Transverse colon (tissue), 4 donors: ENCODE data around the gene PCCA. TPM values are rescaled to one million over a fixed set of nuclear protein-coding genes. Genes with fewer than 3 reads are reported as not detected.

Experiments
- DNase-seq: peaks from one replicate; pipeline ENCODE4 v3.0.0-alpha.2; 2019
- H3K27ac ChIP-seq, 4 donors: fragments of 200-600 bp; sonication (generic); 2 replicates each; pipeline ENCODE4 v1.5.1; 2016 to 2018; ENCODE audit warnings: inconsistent platforms in 4 of 4
- H3K27me3 ChIP-seq: fragments of 200-600 bp; sonication (generic); 2 replicates; pipeline ENCODE4 v1.5.1; 2017; ENCODE audit warnings: inconsistent platforms
- H3K36me3 ChIP-seq, 4 donors: fragments of 200-600 bp; sonication (generic); 2 replicates each; pipeline ENCODE4 v1.5.1; 2017 to 2019; ENCODE audit warnings: inconsistent platforms in 4 of 4
- H3K4me1 ChIP-seq, 4 donors: fragments of 200-600 bp; sonication (generic); 2 replicates each; pipeline ENCODE4 v1.5.1; 2017 to 2020; ENCODE audit warnings: inconsistent platforms in 4 of 4
- H3K4me3 ChIP-seq, 4 donors: fragments of 200-600 bp; sonication (generic); 1 replicate in 1 of 4; 2 replicates in 3 of 4; pipeline versions ENCODE4 v1.5.1 to v1.6.1; 2017 to 2019; ENCODE audit warnings: inconsistent platforms in 4 of 4
- H3K9me3 ChIP-seq, 2 donors: fragments of 200-600 bp; sonication (generic); 2 replicates each; pipeline ENCODE4 v1.5.1; 2017 to 2019; ENCODE audit warnings: inconsistent platforms in 2 of 2
- EP300 ChIP-seq: sonication (generic); formaldehyde crosslinking; IDR thresholded peaks from one replicate; pipeline ENCODE4 v1.6.1; 2017; ENCODE audit warnings: antibody characterized with exemption, low read depth
- POLR2A ChIP-seq: fragments of 450-650 bp; IDR thresholded peaks from one replicate; pipeline ENCODE4 v1.6.1; 2016; ENCODE audit warnings: antibody characterized with exemption, mild to moderate bottlenecking, moderate library complexity
- POLR2AphosphoS5 ChIP-seq, 3 donors: sonication (generic); formaldehyde crosslinking; IDR thresholded peaks; one replicate each; pipeline ENCODE4 v1.6.1; 2016; ENCODE audit warnings: antibody characterized with exemption in 3 of 3
- WGBS, 2 donors: methylation state at CpG; one replicate each; pipeline ENCODE4 v1.1.5; 2018; ENCODE audit warnings: low coverage in 1 of 2; 5-methylcytosine and 5-hydroxymethylcytosine counted together
- in situ Hi-C, 4 donors: fragments of 200-750 bp; cut with MboI; loops; one replicate each; pipeline versions ENCODE4 v1.15.0 to v1.15.1; 2017; ENCODE audit warnings: low sequenced_read_pairs in 3 of 4, low pct_ligation_motif_present in 1 of 4, low pct_unique_long_range_greater_than_20kb in 1 of 4
- intact Hi-C: fragments of 100-400 bp; cut with DNase I; formaldehyde crosslinking; loops from one replicate; pipeline ENCODE4 v1.15.1; 2023; ENCODE audit warnings: low total_unique reads
- total RNA-seq, 4 donors: library from RNA; depleted of rRNA; stranded (reverse); fragments of >200 nt; gene quantifications; one replicate each; pipeline ENCODE4 v1.1.0, GENCODE V29; 2016
- TF ChIP-seq, protein P1 (sequence below), 5 experiments: fragments of 200-600 bp in 3 of 5; fragments of 450-650 bp in 2 of 5; sonication (generic) in 3 of 5; IDR thresholded peaks; 1 replicate in 2 of 5; 2 replicates in 3 of 5; pipeline ENCODE4 v1.5.1; 2016 to 2017; ENCODE audit warnings: antibody characterized with exemption in 5 of 5, inconsistent platforms in 3 of 5, mild to moderate bottlenecking in 2 of 5, moderate library complexity in 1 of 5

The PCCA gene
- total RNA-seq, 4 donors from 2014 or later: 13.1 to 87.8 (median 74.6) TPM

DNA sequence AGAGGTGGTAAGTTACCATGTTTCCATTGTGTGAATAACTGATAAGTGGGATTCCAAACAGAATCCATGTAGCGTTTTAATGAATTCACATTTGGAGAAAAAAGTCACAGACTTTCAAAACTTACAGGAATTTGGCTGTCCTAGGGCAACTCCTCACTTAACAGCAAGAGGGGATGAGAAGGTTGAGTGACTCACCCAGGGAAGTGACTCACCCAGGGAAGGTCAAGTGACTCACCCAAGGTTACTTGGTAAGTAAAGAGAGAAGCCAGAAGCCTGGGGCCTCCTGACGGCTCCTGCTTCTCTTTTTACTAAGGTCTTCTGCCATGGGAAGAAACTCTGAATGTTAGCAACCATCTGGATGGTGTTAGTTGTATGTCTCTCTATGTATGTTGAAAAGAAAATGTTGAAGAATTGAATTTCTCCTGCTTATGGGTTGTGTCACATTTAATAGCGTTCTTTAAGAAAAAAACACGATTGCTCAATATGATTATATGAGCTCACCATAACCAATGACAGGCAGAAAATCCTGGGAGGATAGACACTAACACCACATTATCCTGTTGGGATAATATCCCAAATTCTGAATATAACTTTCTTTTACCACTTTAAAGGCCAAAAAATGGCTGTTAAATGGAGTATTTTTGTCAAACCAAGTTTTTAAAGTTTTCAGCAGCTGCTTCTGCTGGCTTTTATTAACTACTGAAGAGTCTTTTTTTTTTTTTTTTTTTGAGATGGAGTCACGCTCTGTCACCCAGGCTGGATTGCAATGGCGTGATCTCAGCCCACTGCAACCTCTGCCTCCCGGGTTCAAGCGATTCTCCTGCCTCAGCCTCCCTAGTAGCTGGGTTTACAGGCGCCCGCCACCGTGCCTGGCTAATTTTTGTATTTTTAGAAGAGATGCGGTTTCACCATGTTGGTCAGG is 304.1 kb downstream of the PCCA start:
- in situ Hi-C loops: no loop called here
- H3K9me3 ChIP-seq: no peaks in the 10 kb centered on the region
- DNase-seq: peak; percentile 75
- H3K4me1 ChIP-seq: peaks cover 0 to 35% (median 0%) of the 10 kb centered on the region in 4 donors
- no peaks in the 10 kb centered on the region for H3K27me3 ChIP-seq
- intact Hi-C loops: no loop called here
- H3K36me3 ChIP-seq: no peaks in the 10 kb centered on the region
- H3K4me3 ChIP-seq: no peak overlapping the region
- WGBS, 2 donors: 61 to 84% methylated on average over 4 to 12 of the region's 12 CpGs
- H3K27ac ChIP-seq: peak overlapping the region; percentile 46 to 65 (median 58)
- TF ChIP-seq, protein P1, sequence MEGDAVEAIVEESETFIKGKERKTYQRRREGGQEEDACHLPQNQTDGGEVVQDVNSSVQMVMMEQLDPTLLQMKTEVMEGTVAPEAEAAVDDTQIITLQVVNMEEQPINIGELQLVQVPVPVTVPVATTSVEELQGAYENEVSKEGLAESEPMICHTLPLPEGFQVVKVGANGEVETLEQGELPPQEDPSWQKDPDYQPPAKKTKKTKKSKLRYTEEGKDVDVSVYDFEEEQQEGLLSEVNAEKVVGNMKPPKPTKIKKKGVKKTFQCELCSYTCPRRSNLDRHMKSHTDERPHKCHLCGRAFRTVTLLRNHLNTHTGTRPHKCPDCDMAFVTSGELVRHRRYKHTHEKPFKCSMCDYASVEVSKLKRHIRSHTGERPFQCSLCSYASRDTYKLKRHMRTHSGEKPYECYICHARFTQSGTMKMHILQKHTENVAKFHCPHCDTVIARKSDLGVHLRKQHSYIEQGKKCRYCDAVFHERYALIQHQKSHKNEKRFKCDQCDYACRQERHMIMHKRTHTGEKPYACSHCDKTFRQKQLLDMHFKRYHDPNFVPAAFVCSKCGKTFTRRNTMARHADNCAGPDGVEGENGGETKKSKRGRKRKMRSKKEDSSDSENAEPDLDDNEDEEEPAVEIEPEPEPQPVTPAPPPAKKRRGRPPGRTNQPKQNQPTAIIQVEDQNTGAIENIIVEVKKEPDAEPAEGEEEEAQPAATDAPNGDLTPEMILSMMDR (IDR thresholded peaks at IDR 0.05): no peak
- peak in 2 of 3 donors; percentile 64 to 76 for TF ChIP-seq POLR2AphosphoS5 (IDR thresholded peaks at IDR 0.05)

DNA sequence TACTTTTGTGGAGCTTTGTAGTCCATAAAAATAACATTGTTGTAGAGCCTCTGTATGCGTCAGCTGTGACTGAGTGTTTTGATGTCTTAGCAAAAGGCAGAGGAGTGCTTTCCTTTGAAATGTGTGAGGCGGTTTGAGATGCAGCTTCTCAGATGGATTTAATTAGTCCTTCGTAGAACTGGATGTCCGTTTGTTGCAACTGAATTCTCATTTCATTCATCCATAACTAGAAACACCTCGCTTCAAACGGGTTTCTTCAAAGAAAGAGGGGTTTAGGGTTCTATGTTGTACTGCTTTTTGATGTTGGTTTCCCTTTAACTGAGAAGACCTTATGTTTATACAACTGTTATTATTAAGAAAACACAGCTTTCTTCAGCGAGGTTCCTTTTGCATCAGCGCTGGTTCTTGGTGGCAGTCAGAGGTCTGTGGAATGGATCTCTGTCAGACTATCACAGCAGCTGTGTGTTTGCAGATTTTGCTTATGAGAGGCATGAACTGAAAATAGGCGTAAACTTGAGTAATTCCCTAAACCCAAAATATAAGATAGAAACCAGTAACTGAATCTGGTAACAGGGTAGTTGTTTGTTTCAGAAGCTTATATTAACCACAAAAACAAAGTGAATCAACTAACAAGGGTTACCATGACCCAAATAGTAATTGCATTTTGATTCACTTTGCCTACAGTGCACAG is 305.3 kb downstream of the PCCA start:
- intact Hi-C loops (no loop called here), in situ Hi-C loops (no loop called here)
- no peak for DNase-seq
- Histone ChIP-seq H3K4me1 (peaks cover 0 to 35% (median 0%) of the 10 kb centered on the region in 4 donors), H3K27ac (peak overlapping the region; percentile 6 to 64 (median 49)), H3K9me3 (no peaks in the 10 kb centered on the region), H3K36me3 (no peaks in the 10 kb centered on the region), H3K4me3 (no peak overlapping the region), H3K27me3 (no peaks in the 10 kb centered on the region)
- whole genome bisulfite sequencing, 2 donors: 63 to 75% methylated on average over 8 to 9 of the region's 9 CpGs
- TF ChIP-seq, protein P1 (IDR thresholded peaks at IDR 0.05): no peak
- no peak for TF ChIP-seq POLR2A
- TF ChIP-seq POLR2AphosphoS5 (IDR thresholded peaks at IDR 0.05): no peak
- no peak for TF ChIP-seq EP300

DNA sequence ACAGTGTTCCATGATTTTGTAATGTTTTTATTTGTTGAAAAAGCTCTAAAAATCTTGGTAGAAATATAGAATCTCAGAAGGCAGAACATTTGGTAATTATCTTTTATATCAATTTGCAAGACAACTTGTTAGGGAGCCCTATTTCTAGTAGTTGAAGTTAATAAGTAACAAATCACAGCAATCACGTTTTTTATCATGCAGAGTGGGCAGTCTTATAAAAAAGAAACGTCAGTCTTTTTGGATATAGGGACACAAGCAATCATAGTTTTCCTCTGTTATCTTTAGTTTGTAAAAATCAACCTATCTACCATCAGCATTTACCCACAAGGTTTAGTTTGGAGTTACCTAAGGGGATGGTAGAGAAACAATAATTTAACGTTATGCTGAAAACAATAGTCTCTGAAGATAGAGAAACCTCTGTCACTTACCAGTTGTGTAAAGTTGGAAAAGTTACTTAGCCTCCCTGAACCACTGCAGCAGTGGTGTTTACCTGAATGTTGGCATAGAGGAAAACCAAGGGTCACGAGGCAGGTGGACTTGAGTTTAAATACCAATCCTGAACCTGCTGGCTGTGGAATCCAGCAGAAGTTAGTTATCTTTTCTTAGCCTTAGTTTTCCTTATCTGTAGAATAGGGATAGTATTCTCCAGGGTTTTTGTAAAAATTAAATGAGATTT is 306.9 kb downstream of the PCCA start:
- DNase-seq: no peak
- Histone ChIP-seq H3K4me1 (peaks cover 0 to 35% (median 0%) of the 10 kb centered on the region in 4 donors), H3K4me3 (no peak overlapping the region), H3K9me3 (no peaks in the 10 kb centered on the region), H3K36me3 (no peaks in the 10 kb centered on the region), H3K27ac (no peak overlapping the region), H3K27me3 (no peaks in the 10 kb centered on the region)
- TF ChIP-seq EP300 (no peak), POLR2AphosphoS5 (IDR thresholded peaks at IDR 0.05) (no peak), POLR2A (no peak)
- TF ChIP-seq, protein P1 (IDR thresholded peaks at IDR 0.05): no peak
- 62 to 71% methylated on average over 4 of the region's 4 CpGs for WGBS, 2 donors
- intact Hi-C loops: no loop called here
- in situ Hi-C loops: no loop called here

DNA sequence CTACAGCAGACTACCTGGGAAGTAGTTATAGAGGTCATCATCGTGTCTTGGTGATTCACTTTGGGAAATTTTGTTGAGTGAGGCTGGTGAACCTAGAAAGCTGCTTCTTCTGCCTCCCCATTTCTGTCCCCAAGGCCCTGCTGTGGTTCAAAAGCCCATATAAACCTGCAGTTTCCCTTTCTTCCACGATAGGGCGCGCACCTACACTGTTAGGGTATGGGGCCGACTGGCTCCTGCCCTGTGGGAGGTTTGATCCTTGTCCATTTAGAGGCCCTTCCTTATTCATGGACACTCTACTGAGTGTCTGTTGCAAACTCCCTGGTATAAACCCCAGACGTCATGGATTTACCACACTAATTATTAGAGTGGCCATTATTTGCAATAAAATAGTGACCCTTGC is 307.9 kb downstream of the PCCA start:
- Histone ChIP-seq H3K27ac (no peak overlapping the region), H3K36me3 (no peaks in the 10 kb centered on the region), H3K4me1 (peaks cover 0 to 34% (median 0%) of the 10 kb centered on the region in 4 donors), H3K27me3 (no peaks in the 10 kb centered on the region), H3K9me3 (no peaks in the 10 kb centered on the region), H3K4me3 (no peak overlapping the region)
- DNase-seq: no peak
- 88% methylated on average over 1 to 6 of the region's 6 CpGs for WGBS, 2 donors
- no peak for TF ChIP-seq EP300
- TF ChIP-seq POLR2A: no peak
- no peak for TF ChIP-seq POLR2AphosphoS5 (IDR thresholded peaks at IDR 0.05)
- TF ChIP-seq, protein P1 (IDR thresholded peaks at IDR 0.05): no peak
- intact Hi-C loops: no loop called here
- in situ Hi-C loops: no loop called here
